ENCODE measurements around the gene NFATC2.
"Not testable (repeated sequence)": the region's sequence is repeated elsewhere in the genome, so short reads cannot be mapped to it uniquely, and the experiment has no call there.

NFATC2 gene

DNA sequence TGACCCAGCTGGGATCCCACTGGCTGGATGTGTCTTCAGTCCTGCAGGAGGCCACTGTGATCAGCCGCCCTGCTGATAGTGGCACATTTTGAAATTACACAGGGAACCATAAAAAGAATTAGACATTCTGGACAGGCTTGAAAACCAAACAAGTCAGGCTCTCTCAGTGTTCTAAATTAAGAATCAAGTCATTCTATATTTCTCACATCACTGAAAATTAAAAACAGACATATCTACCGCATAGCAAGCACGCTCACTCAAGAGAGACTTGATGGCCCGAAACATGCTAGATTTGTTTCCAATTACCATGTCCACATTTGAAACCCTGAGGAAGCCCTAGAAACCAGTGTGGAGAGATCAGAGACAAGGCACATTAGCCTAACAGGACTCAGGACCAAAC is 57.7 kb downstream of the NFATC2 start:
- TF ChIP-seq POLR2A (IDR thresholded peaks at IDR 0.05; ENCODE audit: low read length), result no peak
- TF ChIP-seq GATA1 (IDR thresholded peaks at IDR 0.05; ENCODE audit: low read depth, low read length), result no peak
- no peak for DNase-seq

DNA sequence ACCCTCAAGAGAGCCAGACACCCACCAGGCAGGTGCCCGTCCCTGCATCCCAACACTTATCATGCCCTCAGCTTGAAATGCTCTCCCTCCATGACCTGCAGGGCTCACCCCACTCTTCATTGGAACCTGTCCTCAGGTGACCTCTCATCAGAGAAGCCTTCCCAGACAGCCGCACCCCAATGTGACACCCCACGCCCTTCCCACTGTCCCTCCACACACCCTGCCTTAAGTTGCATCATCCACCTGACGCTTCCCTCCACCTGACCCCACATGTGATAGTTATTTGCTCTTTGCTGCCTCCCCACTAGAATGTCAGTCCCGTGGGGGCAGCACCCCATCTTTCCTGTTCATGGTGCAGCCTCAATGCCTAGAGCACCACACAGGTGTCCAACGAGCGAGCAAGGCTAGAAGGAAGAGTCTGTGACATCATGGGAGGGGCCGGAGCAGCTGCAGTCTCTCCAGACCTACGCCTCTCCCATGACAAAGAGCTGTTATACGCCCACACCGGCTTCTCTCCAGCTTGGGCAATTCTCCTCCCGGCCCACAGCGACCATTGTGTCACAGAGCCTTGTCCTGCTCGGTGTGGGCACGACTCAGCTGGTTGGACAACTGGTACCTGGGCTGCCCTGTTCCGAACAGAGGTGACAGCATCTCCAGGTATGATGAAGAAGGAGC is 58.2 kb downstream of the NFATC2 start:
- TF ChIP-seq GATA1 (IDR thresholded peaks at IDR 0.05; ENCODE audit: low read depth, low read length), result no peak
- no peak for TF ChIP-seq POLR2A (IDR thresholded peaks at IDR 0.05; ENCODE audit: low read length)
- DNase-seq, result peak; percentile 39 to 53

DNA sequence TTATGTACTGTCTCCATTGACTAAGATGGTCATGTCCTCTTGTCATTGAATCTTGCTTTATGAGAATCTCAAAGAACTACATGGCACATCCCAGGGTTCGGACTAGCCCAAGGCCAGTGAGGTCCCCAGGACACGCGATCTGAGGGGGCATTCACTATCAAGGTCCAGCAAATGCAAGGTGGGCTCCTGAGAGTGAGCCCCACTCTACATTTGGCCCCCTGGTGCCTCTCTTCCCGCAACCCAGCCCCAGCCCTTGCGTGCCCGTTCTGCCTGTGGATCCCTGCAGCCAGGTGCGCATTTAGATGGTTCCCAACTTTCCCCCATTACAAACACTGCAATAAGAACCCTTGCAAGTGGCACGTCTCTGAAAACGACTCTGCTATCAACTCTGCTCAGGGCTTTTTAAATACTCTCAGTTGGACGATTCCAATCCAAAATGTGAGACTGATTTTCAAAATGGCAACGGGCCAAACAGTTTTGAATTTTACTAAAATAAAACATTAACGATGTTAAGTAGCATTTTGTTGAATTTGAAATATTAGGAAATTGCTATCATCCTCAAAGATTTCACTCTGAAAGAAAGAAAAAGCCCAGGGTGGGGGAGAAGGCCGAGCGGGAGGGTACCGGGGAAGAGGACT is 59.6 kb downstream of the NFATC2 start:
- TF ChIP-seq POLR2A (IDR thresholded peaks at IDR 0.05; ENCODE audit: low read length) (no peak), GATA1 (IDR thresholded peaks at IDR 0.05; ENCODE audit: low read depth, low read length) (no peak)
- no peak for DNase-seq

DNA sequence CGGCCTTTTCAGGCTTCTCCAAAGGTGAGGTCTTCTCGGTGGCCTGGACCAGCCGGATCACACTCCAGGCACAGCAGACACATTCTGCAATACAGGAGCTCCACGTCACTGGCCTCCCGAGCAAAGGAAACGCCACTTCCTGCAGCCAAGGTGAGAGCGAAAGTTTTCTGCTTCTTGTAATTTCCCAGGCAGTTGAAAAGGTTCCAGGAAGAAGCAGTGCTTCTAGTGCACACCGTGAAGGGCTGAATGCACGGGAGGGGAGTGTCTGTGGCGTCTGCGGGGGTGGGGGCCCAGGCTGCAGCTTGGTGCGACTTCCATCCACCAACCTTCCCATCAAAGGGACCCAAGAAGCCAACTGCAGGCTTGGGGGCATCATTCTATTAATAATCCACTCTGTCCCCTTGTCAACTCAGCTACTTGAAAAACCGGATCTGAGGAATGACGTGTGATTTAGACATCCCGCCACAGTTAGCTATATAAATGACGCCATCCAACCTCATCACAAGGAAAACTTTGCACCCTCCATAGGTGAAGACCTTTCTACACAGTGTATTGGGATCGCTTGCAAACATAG is 61.1 kb downstream of the NFATC2 start:
- TF ChIP-seq GATA1 (IDR thresholded peaks at IDR 0.05; ENCODE audit: low read depth, low read length) (no peak), POLR2A (IDR thresholded peaks at IDR 0.05; ENCODE audit: low read length) (no peak)
- DNase-seq, result no peak

DNA sequence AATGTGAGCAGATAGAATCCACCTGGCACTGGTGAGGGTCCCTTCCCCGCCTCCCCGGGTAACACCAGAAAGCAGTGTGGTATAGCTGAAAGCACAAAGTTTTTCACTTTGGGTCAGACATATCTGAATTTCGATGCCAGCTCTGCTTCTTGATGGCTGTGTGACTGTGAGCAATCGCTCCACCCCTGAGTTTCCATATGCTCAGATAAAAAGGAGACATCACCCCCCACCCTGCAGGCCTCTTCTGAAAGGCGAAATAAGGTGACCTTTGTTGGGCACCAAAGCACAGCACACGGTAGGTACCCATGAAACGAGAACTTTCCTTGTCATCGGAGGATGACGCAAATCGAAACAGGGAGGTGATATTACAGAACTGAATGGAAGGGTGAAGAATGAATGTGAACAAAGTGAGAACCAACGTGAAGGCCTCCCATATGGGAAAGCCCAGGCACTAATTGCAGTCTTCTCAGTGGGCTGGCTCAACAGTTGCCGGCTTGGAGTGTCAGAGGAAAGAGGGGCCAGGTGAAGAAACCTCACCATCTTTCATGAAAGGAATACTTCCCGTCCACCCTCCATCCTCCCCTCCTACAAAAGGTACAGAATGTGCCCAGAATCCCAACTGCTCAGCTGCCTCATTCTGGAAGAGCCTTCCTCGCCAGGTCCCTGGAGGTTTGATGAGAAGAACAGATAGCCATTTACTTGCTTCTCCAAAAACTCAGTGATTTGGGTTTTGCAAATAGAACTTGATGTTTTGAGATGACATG is 61.8 kb downstream of the NFATC2 start:
- DNase-seq, result no peak
- TF ChIP-seq GATA1 (IDR thresholded peaks at IDR 0.05; ENCODE audit: low read depth, low read length) (no peak), POLR2A (IDR thresholded peaks at IDR 0.05; ENCODE audit: low read length) (no peak)

DNA sequence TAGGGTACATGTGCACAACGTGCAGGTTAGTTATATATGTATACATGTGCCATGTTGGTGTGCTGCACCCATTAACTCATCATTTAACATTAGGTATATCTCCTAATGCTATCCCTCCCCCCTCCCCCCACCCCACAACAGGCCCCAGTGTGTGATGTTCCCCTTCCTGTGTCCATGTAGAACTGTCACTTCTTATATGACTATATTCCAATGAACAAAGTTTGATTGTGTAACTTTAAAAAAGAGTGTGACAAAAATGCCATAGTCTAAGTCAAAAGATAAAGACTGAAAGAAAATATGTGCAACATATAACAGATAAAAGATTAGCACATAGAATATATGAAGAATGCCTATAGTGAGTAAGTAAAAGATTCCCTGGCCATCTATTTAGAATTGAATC is 66.4 kb downstream of the NFATC2 start:
- not testable (repeated sequence) for DNase-seq

DNA sequence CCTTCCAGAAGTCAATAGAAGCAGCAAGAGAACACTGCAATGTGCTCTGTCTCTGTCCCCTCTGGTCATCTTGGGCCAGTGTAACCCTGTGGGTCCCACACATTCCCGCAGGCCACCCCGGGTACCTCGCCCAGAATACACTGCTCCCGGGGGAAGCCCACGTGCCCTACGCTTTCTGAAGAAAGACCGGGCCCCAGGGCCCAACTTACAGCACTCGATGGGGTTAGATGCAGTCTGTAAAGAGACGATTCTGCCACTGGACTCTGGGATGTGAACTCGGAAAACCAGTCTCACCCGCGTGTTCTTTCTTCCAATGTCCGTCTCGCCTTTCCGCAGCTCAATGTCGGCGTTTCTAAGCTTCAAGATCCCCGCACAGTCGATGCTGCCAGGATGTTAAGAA is 68.7 kb downstream of the NFATC2 start:
- TF ChIP-seq GATA1 (IDR thresholded peaks at IDR 0.05; ENCODE audit: low read depth, low read length) (no peak), POLR2A (IDR thresholded peaks at IDR 0.05; ENCODE audit: low read length) (no peak)
- no peak for DNase-seq

DNA sequence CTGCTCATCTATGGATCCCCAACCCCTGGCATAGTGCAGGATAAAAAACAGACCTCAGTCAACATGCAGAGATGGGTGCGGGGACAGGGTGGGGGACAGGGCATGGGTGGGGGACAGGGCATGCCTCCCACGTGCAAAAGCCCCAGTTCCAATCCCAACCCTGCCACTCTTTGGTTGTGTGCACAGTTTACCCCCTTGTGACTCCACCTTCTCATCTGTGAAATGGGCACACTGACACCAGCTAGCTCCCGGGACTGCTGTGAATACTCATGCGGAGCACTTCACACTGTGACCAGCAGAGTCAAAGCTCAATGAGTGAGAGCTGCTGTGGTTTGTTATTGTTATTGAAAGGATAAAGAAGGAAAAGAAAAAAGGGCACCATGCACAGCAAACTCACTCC is 69.3 kb downstream of the NFATC2 start:
- no peak for TF ChIP-seq POLR2A (IDR thresholded peaks at IDR 0.05; ENCODE audit: low read length)
- TF ChIP-seq GATA1 (IDR thresholded peaks at IDR 0.05; ENCODE audit: low read depth, low read length), result no peak
- no peak for DNase-seq

DNA sequence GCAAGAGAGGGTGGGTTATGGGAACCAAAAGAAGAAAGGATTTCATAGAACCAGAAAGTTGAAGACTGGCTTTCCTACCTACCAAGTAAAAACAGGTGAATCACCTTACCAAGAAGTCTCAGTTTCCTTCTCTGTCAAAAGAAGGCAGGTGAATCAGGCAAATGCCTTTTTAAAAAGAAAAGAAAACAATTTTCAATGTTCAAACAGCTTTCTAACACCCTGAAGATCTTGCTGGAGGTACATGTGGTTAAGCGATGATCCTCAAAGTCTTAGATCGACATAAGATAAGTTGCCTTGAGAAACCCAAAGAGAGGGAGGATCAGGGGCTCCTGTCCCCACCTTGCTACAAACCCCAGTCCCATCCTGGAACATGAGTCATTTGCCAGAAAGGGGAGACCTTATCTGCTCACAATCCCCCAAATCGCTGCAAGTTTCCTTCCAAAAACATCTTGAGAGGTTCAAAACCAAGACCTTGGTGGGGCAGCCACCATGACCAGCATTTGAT is 71.6 kb downstream of the NFATC2 start:
- no peak for DNase-seq

DNA sequence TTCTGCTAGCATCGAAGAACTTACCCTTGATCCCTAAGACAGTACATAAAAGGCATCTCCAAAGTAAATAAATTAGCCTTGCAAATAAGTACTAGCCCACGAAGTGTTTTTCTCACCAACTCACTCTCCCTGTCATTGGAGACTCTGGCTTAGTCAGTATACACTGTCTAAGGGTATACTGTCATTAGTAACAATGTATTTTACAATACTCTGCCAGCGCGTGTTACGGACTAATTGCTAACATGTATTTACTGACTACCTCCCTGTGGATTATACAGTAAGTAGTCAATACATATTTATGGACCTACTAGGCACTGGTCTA is 72.1 kb downstream of the NFATC2 start:
- DNase-seq, result no peak

More for the DNA sequence above, 71.6 kb downstream of the NFATC2 start:
- TF ChIP-seq GATA1 (IDR thresholded peaks at IDR 0.05; ENCODE audit: low read depth, low read length) (no peak), POLR2A (IDR thresholded peaks at IDR 0.05; ENCODE audit: low read length) (no peak)

DNA sequence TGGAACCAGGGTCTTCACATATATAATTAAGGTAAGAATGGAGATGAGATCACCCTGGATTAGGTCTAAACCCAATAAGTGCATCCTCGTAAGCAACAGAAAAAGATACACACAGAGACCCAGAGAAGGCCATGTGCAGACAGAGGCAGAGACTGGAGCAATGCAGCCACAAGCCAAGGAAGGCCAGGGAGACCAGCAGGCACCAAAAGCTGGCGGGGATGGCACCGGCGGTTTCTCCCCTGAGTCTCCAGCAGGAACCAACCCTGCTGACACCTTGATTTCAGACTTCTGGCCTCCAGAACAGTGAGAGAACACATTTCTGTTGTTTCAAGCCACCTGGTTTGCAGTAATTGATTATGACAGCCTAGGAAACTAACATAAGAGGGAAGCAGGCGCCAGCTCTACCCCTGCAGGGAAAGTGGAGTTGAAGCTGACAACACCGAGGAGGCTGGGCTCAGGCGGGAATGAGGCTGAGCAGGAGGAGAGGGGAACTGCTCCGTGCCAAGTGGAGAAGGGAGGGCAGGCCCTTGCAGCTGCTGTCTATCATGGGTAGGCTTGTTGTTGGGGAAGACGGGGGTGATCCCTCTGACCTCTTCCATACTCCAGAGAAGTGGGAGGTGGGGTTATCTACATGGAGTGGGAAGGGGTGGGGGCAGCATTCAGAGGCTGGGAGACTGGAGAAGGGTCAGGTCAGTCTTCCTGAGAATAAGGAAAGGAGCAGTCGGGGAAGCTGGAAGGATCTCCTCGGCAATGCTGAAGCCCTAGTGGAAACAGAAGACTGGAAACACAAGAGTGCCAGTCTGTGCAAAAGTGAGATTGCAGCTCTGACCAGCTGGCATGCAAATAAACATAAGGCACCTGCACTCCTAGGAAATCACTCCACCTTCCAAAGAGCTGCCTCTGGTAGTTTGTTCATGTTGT is 72.7 kb downstream of the NFATC2 start:
- DNase-seq, result no peak

More for the DNA sequence above, 72.1 kb downstream of the NFATC2 start:
- TF ChIP-seq POLR2A (IDR thresholded peaks at IDR 0.05; ENCODE audit: low read length) (no peak), GATA1 (IDR thresholded peaks at IDR 0.05; ENCODE audit: low read depth, low read length) (no peak)

DNA sequence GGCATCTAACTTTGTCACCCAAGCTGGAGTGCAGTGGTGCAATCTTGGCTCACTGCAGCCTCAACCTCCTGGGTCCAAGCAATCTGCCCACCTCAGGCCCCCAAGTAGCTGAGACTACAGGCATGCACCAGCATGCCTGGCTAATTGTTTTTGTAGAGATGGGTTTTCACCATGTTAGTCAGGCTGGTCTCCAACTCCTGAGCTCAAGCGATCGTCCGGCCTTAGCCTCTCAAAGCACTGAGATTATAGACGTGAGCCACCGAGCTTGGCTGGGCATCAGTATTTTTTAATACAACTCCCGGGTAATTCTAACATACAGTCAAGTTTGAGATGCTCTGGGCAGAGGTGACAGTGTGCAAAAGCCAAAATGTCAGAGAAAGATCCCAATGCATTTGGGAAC is 73.5 kb downstream of the NFATC2 start:
- no peak for DNase-seq
- TF ChIP-seq GATA1 (IDR thresholded peaks at IDR 0.05; ENCODE audit: low read depth, low read length), result no peak

More for the DNA sequence above, 72.7 kb downstream of the NFATC2 start:
- no peak for TF ChIP-seq POLR2A (IDR thresholded peaks at IDR 0.05; ENCODE audit: low read length)
- no peak for TF ChIP-seq GATA1 (IDR thresholded peaks at IDR 0.05; ENCODE audit: low read depth, low read length)

DNA sequence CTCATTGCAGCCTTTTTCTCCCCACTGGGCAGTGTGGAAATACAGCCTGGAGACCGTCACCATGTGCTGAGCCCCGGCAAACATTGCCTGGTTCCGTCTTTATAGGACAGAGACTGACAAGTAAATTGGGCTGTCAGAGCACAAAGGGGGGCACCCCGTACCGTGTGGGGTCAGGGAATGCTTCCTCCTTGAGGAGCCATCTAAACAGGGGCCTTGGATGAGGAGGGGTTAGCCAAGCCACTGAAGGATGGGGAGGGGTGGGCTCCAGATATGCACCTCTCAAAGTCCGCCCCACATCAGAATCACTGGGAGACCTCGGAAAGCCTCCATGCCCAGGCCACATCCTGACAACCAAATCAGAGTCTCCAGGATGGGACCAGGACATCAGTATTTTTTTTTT is 73.9 kb downstream of the NFATC2 start:
- no peak for DNase-seq
- TF ChIP-seq POLR2A (IDR thresholded peaks at IDR 0.05; ENCODE audit: low read length), result no peak
- no peak for TF ChIP-seq GATA1 (IDR thresholded peaks at IDR 0.05; ENCODE audit: low read depth, low read length)
